NCI-H524 treated with DMSO at 0.1 percent for 48 hours (cell line): ENCODE data around the gene HOXD10.

Experiments used
- DNase-seq: peaks from one replicate; lab custom pipeline; 2025; lab: John Stamatoyannopoulos, UW

Gene HOXD10

GRCh38 chr2:176082824-176083751 is 33.5 kb upstream of the HOXD10 start:
- no peak for DNase-seq

- no peak for DNase-seq
Measured at GRCh38 chr2:176083796-176084261, 32.7 kb upstream of the HOXD10 start, which contains the start of gene EVX2. Gene EVX2 (minus strand): TSS chr2:176083962. CDS start chr2:176083776, 186 bp downstream.

- DNase-seq: no peak
Measured at GRCh38 chr2:176084611-176085119, 31.9 kb upstream of the HOXD10 start.

GRCh38 chr2:176085120-176085788 is 31.3 kb upstream of the HOXD10 start:
- no peak for DNase-seq

GRCh38 chr2:176085861-176086771 is 30.5 kb upstream of the HOXD10 start:
- DNase-seq: no peak

- DNase-seq: no peak
Measured at GRCh38 chr2:176087330-176088047, 29.1 kb upstream of the HOXD10 start.

- no peak for DNase-seq
Measured at GRCh38 chr2:176088048-176088936, 28.3 kb upstream of the HOXD10 start.

- DNase-seq: no peak
Measured at GRCh38 chr2:176088937-176089842, 27.4 kb upstream of the HOXD10 start.

- DNase-seq: no peak
Measured at GRCh38 chr2:176089843-176090395, 26.7 kb upstream of the HOXD10 start.

GRCh38 chr2:176090862-176091261 is 25.7 kb upstream of the HOXD10 start:
- no peak for DNase-seq

GRCh38 chr2:176091329-176092258 is 25.0 kb upstream of the HOXD10 start:
- DNase-seq: no peak

- DNase-seq: no peak
Measured at GRCh38 chr2:176092270-176093144, 24.1 kb upstream of the HOXD10 start, which contains the start of gene HOXD13. Gene HOXD13 (plus strand): TSS chr2:176092721. CDS start chr2:176092891, 170 bp downstream.

GRCh38 chr2:176093145-176093897 is 23.3 kb upstream of the HOXD10 start:
- no peak for DNase-seq

GRCh38 chr2:176093898-176094249 is 22.7 kb upstream of the HOXD10 start:
- DNase-seq: no peak

GRCh38 chr2:176094349-176094748 is 22.2 kb upstream of the HOXD10 start:
- no peak for DNase-seq

GRCh38 chr2:176095421-176095820 is 21.2 kb upstream of the HOXD10 start:
- DNase-seq: no peak
